ENCODE results near the gene ITSN1. TPM values are rescaled to one million over a fixed set of nuclear protein-coding genes. Genes with fewer than 3 reads are reported as not detected.

ITSN1 gene
- total and polyA plus RNA-seq, 12 donors, result 20.0 to 60.5 (median 36.7) TPM

- Histone ChIP-seq H3K4me1 (replicated peaks in 1 of 2) (peaks cover 8 to 19% of the 10 kb centered on the region in 2 donors), H3K27me3 (no peaks in the 10 kb centered on the region), H3K9me3 (replicated peaks in 1 of 3) (no peaks in the 10 kb centered on the region), H3K4me3 (no peak overlapping the region), H3K36me3 (replicated peaks in 1 of 2) (no peaks in the 10 kb centered on the region), H3K27ac (no peak overlapping the region)
- 79 to 88% (median 87%) methylated on average over 5 of the region's 5 CpGs for WGBS, 4 donors
- no peak for DNase-seq
- intact Hi-C loops (cut with DNase I), result loop anchor here in 1 of 2 donors (10.0 kb wide), 2 partner anchors 72 to 252 kb away; partner anchors contain the start of genes CRYZL1 and ITSN1
- TF ChIP-seq, protein P1, sequence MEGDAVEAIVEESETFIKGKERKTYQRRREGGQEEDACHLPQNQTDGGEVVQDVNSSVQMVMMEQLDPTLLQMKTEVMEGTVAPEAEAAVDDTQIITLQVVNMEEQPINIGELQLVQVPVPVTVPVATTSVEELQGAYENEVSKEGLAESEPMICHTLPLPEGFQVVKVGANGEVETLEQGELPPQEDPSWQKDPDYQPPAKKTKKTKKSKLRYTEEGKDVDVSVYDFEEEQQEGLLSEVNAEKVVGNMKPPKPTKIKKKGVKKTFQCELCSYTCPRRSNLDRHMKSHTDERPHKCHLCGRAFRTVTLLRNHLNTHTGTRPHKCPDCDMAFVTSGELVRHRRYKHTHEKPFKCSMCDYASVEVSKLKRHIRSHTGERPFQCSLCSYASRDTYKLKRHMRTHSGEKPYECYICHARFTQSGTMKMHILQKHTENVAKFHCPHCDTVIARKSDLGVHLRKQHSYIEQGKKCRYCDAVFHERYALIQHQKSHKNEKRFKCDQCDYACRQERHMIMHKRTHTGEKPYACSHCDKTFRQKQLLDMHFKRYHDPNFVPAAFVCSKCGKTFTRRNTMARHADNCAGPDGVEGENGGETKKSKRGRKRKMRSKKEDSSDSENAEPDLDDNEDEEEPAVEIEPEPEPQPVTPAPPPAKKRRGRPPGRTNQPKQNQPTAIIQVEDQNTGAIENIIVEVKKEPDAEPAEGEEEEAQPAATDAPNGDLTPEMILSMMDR (IDR thresholded peaks at IDR 0.05), result no peak
- TF ChIP-seq POLR2A (IDR thresholded peaks at IDR 0.05), result no peak
Measured at GRCh38 chr21:33897098-33897497, 254.8 kb downstream of the ITSN1 start.

DNA sequence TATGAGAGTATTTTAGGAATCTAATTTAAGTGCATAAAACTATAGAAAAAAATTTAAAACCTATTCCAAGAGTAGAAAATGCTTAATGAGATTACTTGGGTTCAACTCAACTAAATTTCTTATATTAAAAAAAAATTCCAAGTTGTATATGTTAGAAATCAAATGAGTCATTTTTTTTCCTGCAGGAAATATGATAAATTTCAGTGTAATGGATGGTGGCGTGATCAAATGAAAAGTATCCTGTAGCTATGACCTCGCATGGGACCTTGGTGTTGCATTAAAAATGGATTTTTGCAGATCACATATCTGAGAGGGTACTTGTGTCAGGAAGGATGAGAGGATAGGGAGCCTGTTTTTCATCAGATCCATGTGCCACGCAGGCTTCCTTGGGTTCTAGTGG lies 255.4 kb downstream of the ITSN1 start:
- no peaks in the 10 kb centered on the region for H3K27me3 ChIP-seq
- no peak for DNase-seq
- H3K36me3 ChIP-seq (replicated peaks in 1 of 2), result peaks cover 0 to 2% of the 10 kb centered on the region in 2 donors
- 92 to 95% (median 94%) methylated on average over 3 of the region's 3 CpGs for WGBS, 4 donors
- H3K4me1 ChIP-seq (replicated peaks in 1 of 2), result peaks cover 8 to 19% of the 10 kb centered on the region in 2 donors
- no peak overlapping the region for H3K27ac ChIP-seq
- intact Hi-C loops (cut with DNase I), result loop anchor here in 1 of 2 donors (10.0 kb wide), 2 partner anchors 73 to 253 kb away; partner anchors contain the start of genes CRYZL1 and ITSN1
- H3K4me3 ChIP-seq, result no peak overlapping the region
- no peak for TF ChIP-seq POLR2A (IDR thresholded peaks at IDR 0.05)
- TF ChIP-seq, protein P1 (IDR thresholded peaks at IDR 0.05), result no peak
- H3K9me3 ChIP-seq (replicated peaks in 1 of 3), result no peaks in the 10 kb centered on the region

GRCh38 chr21:33898586-33898985 lies 256.3 kb downstream of the ITSN1 start:
- peaks cover 8 to 19% of the 10 kb centered on the region in 2 donors for H3K4me1 ChIP-seq (replicated peaks in 1 of 2)
- no peaks in the 10 kb centered on the region for H3K27me3 ChIP-seq
- no peak overlapping the region for H3K27ac ChIP-seq
- WGBS, 4 donors, result 82 to 97% (median 92%) methylated on average over 3 of the region's 3 CpGs
- intact Hi-C loops (cut with DNase I), result loop anchor here in 1 of 2 donors (10.0 kb wide), 2 partner anchors 74 to 254 kb away; partner anchors contain the start of genes CRYZL1 and ITSN1
- TF ChIP-seq, protein P1 (IDR thresholded peaks at IDR 0.05), result no peak
- no peak for TF ChIP-seq POLR2A (IDR thresholded peaks at IDR 0.05)
- H3K9me3 ChIP-seq (replicated peaks in 1 of 3), result no peaks in the 10 kb centered on the region
- H3K36me3 ChIP-seq (replicated peaks in 1 of 2), result peaks cover 0 to 10% of the 10 kb centered on the region in 2 donors
- H3K4me3 ChIP-seq, result no peak overlapping the region
- DNase-seq, result no peak

- 82 to 89% (median 88%) methylated on average over 5 of the region's 5 CpGs for WGBS, 4 donors
- no peaks in the 10 kb centered on the region for H3K27me3 ChIP-seq
- H3K4me1 ChIP-seq (replicated peaks in 1 of 2), result peaks cover 8 to 17% of the 10 kb centered on the region in 2 donors
- no peak for DNase-seq
- no peak overlapping the region for H3K27ac ChIP-seq
- H3K4me3 ChIP-seq, result no peak overlapping the region
- H3K9me3 ChIP-seq (replicated peaks in 1 of 3), result no peaks in the 10 kb centered on the region
- intact Hi-C loops (cut with DNase I), result loop anchor here in 1 of 2 donors (10.0 kb wide), 2 partner anchors 74 to 254 kb away; partner anchors contain the start of genes CRYZL1 and ITSN1
- H3K36me3 ChIP-seq (replicated peaks in 1 of 2), result peaks cover 0 to 16% of the 10 kb centered on the region in 2 donors
- TF ChIP-seq, protein P1 (IDR thresholded peaks at IDR 0.05), result no peak
- TF ChIP-seq POLR2A (IDR thresholded peaks at IDR 0.05), result no peak
Measured at GRCh38 chr21:33899199-33899598, 256.9 kb downstream of the ITSN1 start.
